ENCODE results near the gene CCNDBP1.
"Not testable (repeated sequence)": the region's sequence is repeated elsewhere in the genome, so short reads cannot be mapped to it uniquely, and the experiment has no call there.

Gene CCNDBP1

DNA sequence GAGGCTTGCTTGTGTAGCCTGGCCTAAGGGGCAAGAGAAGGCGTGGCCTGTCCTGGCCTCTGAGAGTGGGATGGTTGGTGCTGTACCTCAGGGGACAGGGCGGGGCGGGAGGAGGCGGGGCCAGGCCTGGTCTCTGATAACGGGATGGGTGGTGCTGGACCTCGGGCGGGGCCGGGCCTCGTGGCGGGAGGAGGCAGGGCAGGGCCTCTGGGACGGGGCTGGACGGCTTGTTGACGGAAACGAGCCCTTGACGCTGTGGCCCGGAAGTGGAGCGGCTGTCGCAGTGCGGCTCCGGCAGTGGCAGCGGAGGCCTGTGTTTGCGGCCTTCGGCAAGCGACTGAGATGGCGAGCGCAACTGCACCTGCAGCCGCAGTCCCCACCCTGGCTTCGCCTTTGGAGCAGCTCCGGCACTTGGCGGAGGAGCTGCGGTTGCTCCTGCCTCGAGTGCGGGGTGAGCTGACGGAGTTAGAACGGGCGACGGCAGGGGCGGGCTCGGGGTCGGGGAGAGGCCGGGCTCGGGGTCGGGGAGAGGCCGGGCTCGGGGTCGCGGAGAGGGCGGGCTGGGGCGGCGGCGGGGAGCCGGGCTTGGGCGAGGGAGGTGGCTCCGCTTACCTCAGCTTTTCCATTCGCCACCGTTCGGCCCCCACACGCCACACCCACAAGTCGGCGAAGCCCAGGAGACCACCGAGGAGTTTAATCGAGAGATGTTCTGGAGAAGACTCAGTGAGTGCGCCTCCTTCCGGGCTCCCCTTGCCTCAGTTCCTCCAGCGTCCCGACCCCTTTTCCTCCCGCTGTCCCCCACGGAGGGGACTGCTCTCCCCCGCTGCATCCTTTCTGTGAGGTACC lies at the start of gene CCNDBP1:
TSS of gene CCNDBP1 (plus strand) at position 247 of the 846 bp plus-strand sequence. CDS start at position 343, 96 bp downstream.
- peak; percentile 51 for DNase-seq (ENCODE audit: low read depth)

DNA sequence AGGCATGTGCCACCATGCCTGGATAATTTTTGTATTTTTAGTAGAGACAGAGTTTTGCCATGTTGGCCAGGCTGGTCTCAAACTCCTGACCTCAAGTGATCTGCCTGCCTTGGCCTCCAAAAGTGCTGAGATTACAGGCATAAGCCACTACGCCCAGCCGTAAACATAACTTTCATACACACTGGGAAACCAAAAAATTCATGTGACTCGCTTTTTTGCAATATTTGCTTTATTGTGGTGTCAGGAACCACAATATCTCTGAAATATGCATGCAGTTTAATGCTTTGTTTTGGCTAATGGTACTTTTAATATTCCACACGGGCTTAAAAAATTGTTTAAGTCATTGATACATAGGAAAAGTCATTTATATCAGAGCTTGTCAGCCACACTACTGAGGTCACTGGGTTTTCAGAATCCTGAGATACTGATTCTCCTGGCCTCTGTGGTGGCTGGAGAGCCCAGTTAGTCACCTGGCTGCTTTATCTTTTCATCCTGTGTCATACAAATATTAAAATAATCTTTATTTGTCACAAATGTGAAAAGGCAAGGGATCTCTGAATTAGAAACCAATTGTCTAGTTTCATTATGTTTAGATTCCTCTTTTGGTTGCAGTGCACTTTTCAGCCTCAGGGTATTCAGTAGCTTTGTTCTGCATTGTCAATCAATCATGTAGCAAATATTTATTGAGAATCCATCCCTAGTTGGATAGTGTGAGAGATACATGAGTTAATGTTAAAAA lies 41.8 kb upstream of the CCNDBP1 start:
- no peak for DNase-seq (ENCODE audit: low read depth)

- DNase-seq (ENCODE audit: low read depth): no peak
These were observed 40.7 kb upstream of the CCNDBP1 start for GRCh38 chr15:43144512-43144911.

DNA sequence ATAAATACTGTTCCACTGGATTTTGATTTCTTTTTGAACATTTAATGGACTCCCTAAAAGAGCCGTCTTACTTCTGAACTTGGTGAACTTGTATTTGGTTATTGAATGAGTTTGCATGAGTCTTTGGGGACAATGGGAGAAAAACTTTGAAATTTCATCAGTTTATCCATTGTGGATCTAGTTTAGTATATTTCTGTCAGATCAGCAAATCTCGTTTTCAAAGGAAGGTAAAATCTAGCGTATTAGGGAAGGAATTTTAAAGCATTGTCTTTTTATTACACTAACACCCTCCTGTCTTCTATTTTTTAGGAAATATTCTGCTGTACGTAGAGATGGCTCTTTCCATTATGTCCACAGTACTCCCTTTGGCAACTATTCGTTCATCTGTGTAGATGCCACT lies 39.0 kb upstream of the CCNDBP1 start:
- DNase-seq (ENCODE audit: low read depth): no peak

GRCh38 chr15:43150191-43150929 lies 34.8 kb upstream of the CCNDBP1 start:
- peak; percentile 73 for DNase-seq (ENCODE audit: low read depth)

DNA sequence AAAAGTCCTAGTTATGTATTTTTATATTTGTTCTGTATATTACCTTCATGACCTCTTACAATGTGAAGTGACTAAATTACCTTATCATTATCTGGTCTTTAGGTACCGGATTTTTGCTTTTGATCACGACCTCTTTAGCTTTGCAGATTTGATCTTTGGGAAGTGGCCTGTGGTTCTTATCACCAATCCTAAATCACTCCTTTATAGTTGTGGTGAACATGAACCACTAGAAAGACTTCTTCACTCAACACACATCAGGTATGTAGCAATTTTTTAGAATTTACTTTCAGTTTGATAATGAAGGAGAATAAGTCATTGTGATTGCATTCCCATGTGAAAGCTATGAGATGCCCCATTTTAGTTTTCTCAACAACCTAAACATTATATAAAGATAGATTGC lies 33.5 kb upstream of the CCNDBP1 start:
- no peak for DNase-seq (ENCODE audit: low read depth)

DNA sequence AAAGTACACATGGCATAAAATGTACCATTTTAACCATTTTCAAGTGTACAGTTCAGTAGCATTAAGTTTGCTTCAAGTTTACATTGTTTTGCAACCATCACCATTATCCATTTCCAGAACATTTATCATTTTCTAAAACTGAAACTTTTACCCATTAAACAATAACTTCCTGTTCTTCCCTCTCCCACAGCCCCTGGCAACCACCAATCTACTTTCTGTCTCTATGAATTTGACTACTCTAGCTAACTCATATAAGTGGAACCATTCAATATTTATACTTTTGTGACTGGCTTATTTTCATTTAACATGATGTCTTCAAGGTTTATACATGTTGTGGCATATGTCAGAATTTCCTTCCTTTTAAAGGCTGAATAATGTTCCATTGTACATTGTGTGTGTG lies 31.9 kb upstream of the CCNDBP1 start:
- no peak for DNase-seq (ENCODE audit: low read depth)

- no peak for DNase-seq (ENCODE audit: low read depth)
These were observed 19.3 kb upstream of the CCNDBP1 start for GRCh38 chr15:43165801-43166325.

- DNase-seq (ENCODE audit: low read depth): not testable (repeated sequence)
These were observed 17.9 kb upstream of the CCNDBP1 start for GRCh38 chr15:43167261-43167660.

- no peak for DNase-seq (ENCODE audit: low read depth)
These were observed 16.8 kb upstream of the CCNDBP1 start for GRCh38 chr15:43168192-43169107.

- no peak for DNase-seq (ENCODE audit: low read depth)
These were observed 15.3 kb upstream of the CCNDBP1 start for GRCh38 chr15:43169888-43170287.

- not testable (repeated sequence) for DNase-seq (ENCODE audit: low read depth)
These were observed 9.4 kb upstream of the CCNDBP1 start for GRCh38 chr15:43175656-43176309.

DNA sequence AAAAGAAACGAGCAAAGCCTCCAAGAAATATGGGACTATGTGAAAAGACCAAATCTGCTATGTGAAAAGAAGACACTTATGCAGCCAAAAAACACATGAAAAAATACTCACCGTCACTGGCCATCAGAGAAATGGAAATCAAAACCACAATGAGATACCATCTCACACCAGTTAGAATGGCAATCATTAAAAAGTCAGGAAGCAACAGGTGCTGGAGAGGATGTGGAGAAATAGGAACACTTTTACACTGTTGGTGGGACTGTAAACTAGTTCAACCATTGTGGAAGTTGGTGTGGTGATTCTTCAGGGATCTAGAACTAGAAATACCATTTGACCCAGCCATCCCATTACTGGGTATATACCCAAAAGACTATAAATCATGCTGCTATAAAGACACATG lies 8.1 kb upstream of the CCNDBP1 start:
- DNase-seq (ENCODE audit: low read depth): not testable (repeated sequence)

GRCh38 chr15:43183270-43183669 lies 1.9 kb upstream of the CCNDBP1 start:
- no peak for DNase-seq (ENCODE audit: low read depth)

DNA sequence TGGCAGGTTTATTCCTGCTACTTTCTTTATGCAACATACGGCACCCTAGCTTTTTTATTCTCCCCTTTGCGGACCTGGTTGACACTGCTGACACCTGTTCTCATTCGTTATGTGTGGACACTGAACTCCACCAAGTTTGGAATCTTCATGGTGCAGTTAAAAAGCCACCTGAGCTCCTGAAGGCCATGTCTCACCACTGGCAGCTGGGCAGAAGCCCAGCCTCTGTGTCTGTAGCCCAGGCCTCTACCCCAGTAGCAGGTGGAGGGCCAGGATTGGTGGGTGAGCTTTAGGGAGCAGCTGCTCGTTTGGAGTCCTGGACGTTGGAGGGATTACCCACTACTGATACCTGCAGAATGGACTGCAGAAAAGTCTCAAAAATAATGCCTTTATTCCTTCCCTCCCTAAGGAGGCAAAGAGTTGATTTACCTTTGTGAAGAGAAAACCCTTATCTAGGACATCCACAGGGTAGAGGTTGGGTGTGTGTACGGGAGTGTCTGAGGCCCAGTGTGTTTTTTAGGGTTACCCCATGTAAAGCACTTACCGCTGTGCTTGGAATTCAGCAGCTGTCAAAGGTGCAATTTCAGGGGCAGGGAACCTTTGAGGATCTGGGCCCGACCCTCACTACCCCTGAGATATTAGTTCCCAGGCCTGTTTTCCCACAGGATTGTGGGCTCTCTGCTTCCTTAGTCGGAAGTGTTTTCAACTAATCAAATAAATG lies 637 bp upstream of the CCNDBP1 start:
- no peak for DNase-seq (ENCODE audit: low read depth)

- no peak for DNase-seq (ENCODE audit: low read depth)
These were observed 775 bp downstream of the CCNDBP1 start for GRCh38 chr15:43186003-43186353.

GRCh38 chr15:43187544-43188155 lies 2.4 kb downstream of the CCNDBP1 start:
- DNase-seq (ENCODE audit: low read depth): no peak

DNA sequence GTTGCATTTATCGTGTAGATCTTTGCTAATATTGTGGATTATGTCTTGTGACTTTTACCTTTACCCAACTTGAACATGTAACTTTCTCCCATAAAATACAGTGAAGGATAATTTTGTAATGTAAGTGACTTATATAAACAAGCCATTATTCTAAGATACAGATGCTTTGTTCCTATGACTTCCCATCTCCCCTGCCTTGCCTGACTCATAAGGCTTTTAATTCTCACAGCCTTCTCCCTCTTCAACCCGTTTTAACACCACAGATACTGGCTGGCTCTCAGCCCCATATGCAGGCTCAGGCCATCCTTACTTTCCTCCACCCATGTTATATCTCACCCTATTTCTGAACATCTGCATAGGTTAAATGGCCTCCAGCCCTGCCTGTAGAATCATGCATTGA lies 4.1 kb downstream of the CCNDBP1 start:
- no peak for DNase-seq (ENCODE audit: low read depth)

GRCh38 chr15:43190178-43190577 lies 5.0 kb downstream of the CCNDBP1 start:
- no peak for DNase-seq (ENCODE audit: low read depth)

GRCh38 chr15:43193710-43194109 lies 8.5 kb downstream of the CCNDBP1 start:
- no peak for DNase-seq (ENCODE audit: low read depth)

Measured in GM04503 (cell line).